Panc1 (cell line): ENCODE results near the gene OPTC. TPM values are rescaled to one million over a fixed set of nuclear protein-coding genes. Genes with fewer than 3 reads are reported as not detected.

Experiments
- ATAC-seq: fragments of 200-7000 bp; cut with Tn5 transposase; 2 replicates; pipeline ENCODE4 v1.9.1; 2020; ENCODE audit warnings: mild to moderate bottlenecking, moderate library complexity
- BruUV-seq: library from RNA; stranded (reverse); fragments of 400-500 nt; replicated peaks from 2 replicates; lab custom pipeline; 2021; lab: Mats Ljungman, UMichigan
- CTCF ChIA-PET: fragments of 300-600 bp; sonication (Branson Sonifier 250); formaldehyde crosslinking; loops from one replicate; lab custom pipeline; 2022; ENCODE audit warnings: antibody characterized with exemption; lab: Charles Lee
- POLR2A ChIA-PET: fragments of 300-600 bp; sonication (Branson Sonifier 250); formaldehyde crosslinking; loops from one replicate; lab custom pipeline; 2022; ENCODE audit warnings: antibody characterized with exemption; lab: Charles Lee
- DNase-seq: peaks from one replicate; pipeline ENCODE4 v3.0.0-alpha.2; 2010; ENCODE audit warnings: low read depth, low spot score
- H3K27ac ChIP-seq: 2 replicates; pipeline ENCODE4 v1.5.1; 2011; ENCODE audit warnings: mild to moderate bottlenecking, low read length, inconsistent platforms
- H3K27me3 ChIP-seq: fragments of 200-500 bp; sonication (Bioruptor generic); 2 replicates; pipeline ENCODE4 v1.6.0; 2014; ENCODE audit warnings: low read length, inconsistent platforms; ENCODE audit not compliant: control insufficient read depth, insufficient read depth
- H3K36me3 ChIP-seq: fragments of 200-500 bp; sonication (Bioruptor generic); 2 replicates; pipeline ENCODE4 v1.5.1; 2014; ENCODE audit warnings: inconsistent platforms, mild to moderate bottlenecking, low read length, moderate library complexity; ENCODE audit not compliant: control insufficient read depth, insufficient read depth
- H3K4me1 ChIP-seq: 2 replicates; pipeline ENCODE4 v1.5.1; 2011; ENCODE audit warnings: inconsistent platforms, mild to moderate bottlenecking, low read length, moderate library complexity; ENCODE audit not compliant: control insufficient read depth, insufficient read depth
- H3K4me3 ChIP-seq, 2 experiments: 2 replicates each; pipeline ENCODE4 v1.5.1; 2011 to 2012; ENCODE audit warnings: low read depth in 2 of 2, low read length in 2 of 2, mild to moderate bottlenecking in 2 of 2, inconsistent platforms in 1 of 2, moderate library complexity in 1 of 2
- H3K9me3 ChIP-seq: fragments of 200-500 bp; sonication (Bioruptor generic); 2 replicates; pipeline ENCODE4 v1.5.1; 2014; ENCODE audit warnings: low read depth, mild to moderate bottlenecking, inconsistent platforms, low read length, moderate library complexity; ENCODE audit not compliant: control insufficient read depth, insufficient read depth
- POLR2AphosphoS5 ChIP-seq: IDR thresholded peaks from 2 replicates; pipeline ENCODE4 v1.6.1; 2012; ENCODE audit warnings: mild to moderate bottlenecking, low read depth, low read length, moderate library complexity
- SIN3A ChIP-seq: IDR thresholded peaks from 2 replicates; pipeline ENCODE4 v1.6.1; 2012; ENCODE audit warnings: low read depth, mild to moderate bottlenecking, low read length, moderate library complexity, borderline replicate concordance; ENCODE audit not compliant: insufficient read depth
- TCF7L2 ChIP-seq: IDR thresholded peaks from 2 replicates; pipeline ENCODE4 v1.6.1; 2011; ENCODE audit warnings: mild to moderate bottlenecking, low read depth, low read length, inconsistent platforms
- in situ Hi-C: cut with HindIII; loops from 2 replicates; pipeline ENCODE4 v1.10.0; 2016; ENCODE audit warnings: low sequenced_read_pairs, low pct_unique_long_range_greater_than_20kb
- intact Hi-C: fragments of 100-400 bp; cut with micrococcal nuclease; formaldehyde crosslinking; loops from one replicate; pipeline ENCODE4 v1.10.0; 2022; ENCODE audit not compliant: unreplicated experiment
- total RNA-seq: library from RNA; stranded (reverse); gene quantifications from one replicate; pipeline ENCODE4 v1.2.1, GENCODE V29; 2021; ENCODE audit not compliant: unreplicated experiment
- TF ChIP-seq, protein P1 (sequence below): fragments of 450-650 bp; IDR thresholded peaks from 2 replicates; pipeline ENCODE4 v1.5.1; 2017; ENCODE audit warnings: mild to moderate bottlenecking
- TF ChIP-seq, protein P2 (sequence below), 2 experiments: IDR thresholded peaks; 2 replicates each; pipeline ENCODE4 v1.6.1; 2011 to 2012; ENCODE audit warnings: low read depth in 2 of 2, control low read depth in 1 of 2, low read length in 1 of 2, mild to moderate bottlenecking in 1 of 2, moderate library complexity in 1 of 2; ENCODE audit not compliant: insufficient read depth in 1 of 2

OPTC gene
- total RNA-seq, 1 experiment from 2014 or later: not detected

DNA sequence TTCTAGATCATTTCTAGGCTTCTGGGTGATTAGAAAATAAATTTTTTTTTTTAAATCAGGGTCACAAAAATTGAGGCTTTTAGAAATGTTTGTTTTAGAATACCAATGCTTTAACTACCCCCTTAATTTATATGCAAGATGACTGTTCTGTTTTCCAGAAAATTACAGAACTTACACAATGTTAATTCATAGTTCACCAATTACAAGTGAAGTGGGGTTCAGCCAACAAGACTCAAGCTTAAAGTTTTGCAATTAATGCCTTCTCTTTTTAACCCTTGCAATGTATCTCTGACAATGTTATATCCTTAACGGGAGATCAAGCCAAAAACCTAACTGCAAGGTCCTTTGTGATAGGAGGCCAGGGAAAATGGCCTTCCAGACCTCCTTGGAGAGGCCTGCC, 12.8 kb upstream of the OPTC start:
- no peak overlapping the region for H3K4me3 ChIP-seq
- no peaks in the 10 kb centered on the region for H3K9me3 ChIP-seq
- H3K27ac ChIP-seq: no peak overlapping the region
- in situ Hi-C loops (no loop called here), intact Hi-C loops (no loop called here)
- DNase-seq: no peak
- no peak for ATAC-seq
- no TSS peak for BruUV-seq
- peaks cover 11% of the 10 kb centered on the region for H3K27me3 ChIP-seq
- POLR2A ChIA-PET: no interaction called here
- CTCF ChIA-PET: no interaction called here
- no peaks in the 10 kb centered on the region for H3K36me3 ChIP-seq
- TF ChIP-seq POLR2AphosphoS5 (no peak), TCF7L2 (no peak), SIN3A (no peak)
- TF ChIP-seq, protein P1, sequence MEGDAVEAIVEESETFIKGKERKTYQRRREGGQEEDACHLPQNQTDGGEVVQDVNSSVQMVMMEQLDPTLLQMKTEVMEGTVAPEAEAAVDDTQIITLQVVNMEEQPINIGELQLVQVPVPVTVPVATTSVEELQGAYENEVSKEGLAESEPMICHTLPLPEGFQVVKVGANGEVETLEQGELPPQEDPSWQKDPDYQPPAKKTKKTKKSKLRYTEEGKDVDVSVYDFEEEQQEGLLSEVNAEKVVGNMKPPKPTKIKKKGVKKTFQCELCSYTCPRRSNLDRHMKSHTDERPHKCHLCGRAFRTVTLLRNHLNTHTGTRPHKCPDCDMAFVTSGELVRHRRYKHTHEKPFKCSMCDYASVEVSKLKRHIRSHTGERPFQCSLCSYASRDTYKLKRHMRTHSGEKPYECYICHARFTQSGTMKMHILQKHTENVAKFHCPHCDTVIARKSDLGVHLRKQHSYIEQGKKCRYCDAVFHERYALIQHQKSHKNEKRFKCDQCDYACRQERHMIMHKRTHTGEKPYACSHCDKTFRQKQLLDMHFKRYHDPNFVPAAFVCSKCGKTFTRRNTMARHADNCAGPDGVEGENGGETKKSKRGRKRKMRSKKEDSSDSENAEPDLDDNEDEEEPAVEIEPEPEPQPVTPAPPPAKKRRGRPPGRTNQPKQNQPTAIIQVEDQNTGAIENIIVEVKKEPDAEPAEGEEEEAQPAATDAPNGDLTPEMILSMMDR: no peak
- TF ChIP-seq, protein P2, sequence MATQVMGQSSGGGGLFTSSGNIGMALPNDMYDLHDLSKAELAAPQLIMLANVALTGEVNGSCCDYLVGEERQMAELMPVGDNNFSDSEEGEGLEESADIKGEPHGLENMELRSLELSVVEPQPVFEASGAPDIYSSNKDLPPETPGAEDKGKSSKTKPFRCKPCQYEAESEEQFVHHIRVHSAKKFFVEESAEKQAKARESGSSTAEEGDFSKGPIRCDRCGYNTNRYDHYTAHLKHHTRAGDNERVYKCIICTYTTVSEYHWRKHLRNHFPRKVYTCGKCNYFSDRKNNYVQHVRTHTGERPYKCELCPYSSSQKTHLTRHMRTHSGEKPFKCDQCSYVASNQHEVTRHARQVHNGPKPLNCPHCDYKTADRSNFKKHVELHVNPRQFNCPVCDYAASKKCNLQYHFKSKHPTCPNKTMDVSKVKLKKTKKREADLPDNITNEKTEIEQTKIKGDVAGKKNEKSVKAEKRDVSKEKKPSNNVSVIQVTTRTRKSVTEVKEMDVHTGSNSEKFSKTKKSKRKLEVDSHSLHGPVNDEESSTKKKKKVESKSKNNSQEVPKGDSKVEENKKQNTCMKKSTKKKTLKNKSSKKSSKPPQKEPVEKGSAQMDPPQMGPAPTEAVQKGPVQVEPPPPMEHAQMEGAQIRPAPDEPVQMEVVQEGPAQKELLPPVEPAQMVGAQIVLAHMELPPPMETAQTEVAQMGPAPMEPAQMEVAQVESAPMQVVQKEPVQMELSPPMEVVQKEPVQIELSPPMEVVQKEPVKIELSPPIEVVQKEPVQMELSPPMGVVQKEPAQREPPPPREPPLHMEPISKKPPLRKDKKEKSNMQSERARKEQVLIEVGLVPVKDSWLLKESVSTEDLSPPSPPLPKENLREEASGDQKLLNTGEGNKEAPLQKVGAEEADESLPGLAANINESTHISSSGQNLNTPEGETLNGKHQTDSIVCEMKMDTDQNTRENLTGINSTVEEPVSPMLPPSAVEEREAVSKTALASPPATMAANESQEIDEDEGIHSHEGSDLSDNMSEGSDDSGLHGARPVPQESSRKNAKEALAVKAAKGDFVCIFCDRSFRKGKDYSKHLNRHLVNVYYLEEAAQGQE (IDR thresholded peaks at IDR 0.05; ENCODE audit: insufficient read depth in 1 of 2, low read depth in 2 of 2, low read length in 1 of 2): no peak
- no peaks in the 10 kb centered on the region for H3K4me1 ChIP-seq

DNA sequence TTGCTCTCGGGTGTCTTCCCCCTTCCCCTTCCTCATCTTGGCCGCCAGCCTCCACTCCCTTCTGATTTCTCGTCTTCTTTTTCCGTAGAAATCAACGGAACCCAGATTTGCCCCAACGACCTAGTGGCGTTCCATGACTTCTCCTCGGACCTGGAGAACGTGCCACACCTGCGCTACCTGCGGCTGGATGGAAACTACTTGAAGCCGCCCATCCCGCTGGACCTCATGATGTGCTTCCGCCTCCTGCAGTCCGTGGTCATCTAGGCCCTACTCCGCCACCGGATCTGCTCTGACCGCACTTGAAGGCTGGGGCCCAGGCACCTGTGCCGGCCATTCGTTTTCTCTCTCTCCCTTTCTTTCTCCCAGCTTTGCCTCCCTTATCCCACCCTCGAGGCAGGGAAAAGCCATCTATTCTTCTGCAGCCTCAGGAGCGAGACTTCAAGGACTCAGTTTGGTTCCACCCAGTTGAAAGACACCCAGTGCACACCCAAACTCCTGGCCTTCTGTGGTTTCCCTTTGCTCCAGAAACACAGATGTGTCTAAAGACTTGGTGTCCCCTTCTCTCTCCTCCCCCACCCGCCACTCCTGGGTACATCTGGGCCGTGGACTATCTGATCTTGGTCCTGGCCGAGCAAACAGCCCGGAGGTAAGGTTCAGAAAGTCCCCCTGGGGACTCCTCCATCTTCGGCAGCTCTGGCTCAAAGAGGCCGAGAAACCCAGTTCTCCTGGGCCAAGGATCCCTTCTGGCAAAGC, 7.2 kb upstream of the OPTC start:
- TF ChIP-seq POLR2AphosphoS5 (no peak), TCF7L2 (no peak), SIN3A (no peak)
- TF ChIP-seq, protein P2 (IDR thresholded peaks at IDR 0.05; ENCODE audit: insufficient read depth in 1 of 2, low read depth in 2 of 2, low read length in 1 of 2): no peak
- TF ChIP-seq, protein P1: no peak
- 0 out of 2 replicates have a peak, but pooled peaks have one; percentile 5 for ATAC-seq
- in situ Hi-C loops (no loop called here), intact Hi-C loops (loop anchor here (1.0 kb wide), 1 partner anchor 146 kb away; no protein-coding TSS in a partner anchor)
- Histone ChIP-seq H3K27me3 (peaks cover 6% of the 10 kb centered on the region), H3K27ac (no peak overlapping the region), H3K36me3 (no peaks in the 10 kb centered on the region), H3K4me3 (no peak overlapping the region), H3K4me1 (no peaks in the 10 kb centered on the region), H3K9me3 (no peaks in the 10 kb centered on the region)
- BruUV-seq: no TSS peak
- ChIA-PET POLR2A (no interaction called here), CTCF (interaction anchor here (2.3 kb wide), 1 partner anchor 147 kb away, joined by 11 read pairs; no protein-coding TSS in a partner anchor)
- DNase-seq: no peak
